K562 (cell line): Measurements from ENCODE around the gene RERE. TPM values are rescaled to one million over a fixed set of nuclear protein-coding genes. Genes with fewer than 3 reads are reported as not detected.

ENCODE experiments used
- ADNP ChIP-seq: fragments of 200-800 bp; sonication (Bioruptor generic); IDR thresholded peaks from 2 replicates; pipeline ENCODE4 v1.6.1; 2016; ENCODE audit warnings: missing genetic modification characterization, missing compliant biosample characterization
- NFIX ChIP-seq: fragments of 250-450 bp; sonication (Bioruptor Pico); IDR thresholded peaks from 2 replicates; pipeline ENCODE4 v1.4.0; 2020; ENCODE audit warnings: low read depth, mild to moderate bottlenecking, moderate library complexity
- PHF20 ChIP-seq: fragments of 450-650 bp; IDR thresholded peaks from 2 replicates; pipeline ENCODE4 v1.6.1; 2018; ENCODE audit not compliant: partially characterized antibody
- SNIP1 ChIP-seq: fragments of 450-650 bp; IDR thresholded peaks from 2 replicates; pipeline ENCODE4 v1.7.1; 2017; ENCODE audit warnings: low read depth, mild to moderate bottlenecking
- SOX6 ChIP-seq: fragments of 450-650 bp; IDR thresholded peaks from 2 replicates; pipeline ENCODE4 v1.6.1; 2014; ENCODE audit warnings: mild to moderate bottlenecking
- SPI1 ChIP-seq: IDR thresholded peaks from 2 replicates; pipeline ENCODE4 v1.6.1; 2011; ENCODE audit warnings: low read depth, low read length, control low read depth, borderline replicate concordance
- TRIM24 ChIP-seq, 2 experiments: fragments of 450-650 bp; IDR thresholded peaks; 2 replicates each; pipeline ENCODE4 v1.6.1; 2016
- ZNF197 ChIP-seq: fragments of 200-800 bp; sonication (Bioruptor generic); IDR thresholded peaks from 2 replicates; pipeline ENCODE4 v1.6.1; 2016; ENCODE audit warnings: low read depth, missing genetic modification characterization, missing compliant biosample characterization
- ZNF347 ChIP-seq: fragments of 450-650 bp; formaldehyde crosslinking; IDR thresholded peaks from 2 replicates; pipeline ENCODE4 v1.4.0; 2020; ENCODE audit warnings: low read depth, mild to moderate bottlenecking, moderate library complexity
- ZNF699 ChIP-seq: fragments of 250-450 bp; sonication (Bioruptor Pico); IDR thresholded peaks from 2 replicates; pipeline ENCODE4 v1.8.0; 2021; ENCODE audit warnings: mild to moderate bottlenecking, moderate library complexity; ENCODE audit not compliant: insufficient replicate concordance
- polyA plus RNA-seq, 8 experiments: library from polyadenylated mRNA; depleted of rRNA in 4 of 8; stranded (reverse) in 5 of 8; unstranded in 3 of 8; fragments of >200 nt; fragmentation: Nextera tagmentation in 2 of 8; fragmentation: Illumina TruSeq in 1 of 8; extraction: Ambion mirVana in 2 of 8; extraction: Trizol in 1 of 8; gene quantifications; 2 replicates each; pipeline versions ENCODE4 v1.2.1 to v1.2.3, GENCODE V29; 2011 to 2014; ENCODE audit warnings: inconsistent platforms in 1 of 8, missing spikeins in 1 of 8
- total RNA-seq, 7 experiments: library from RNA; depleted of rRNA in 6 of 7; stranded (reverse); fragments of >200 nt in 6 of 7; fragmentation: Illumina TruSeq in 2 of 7; extraction: Trizol in 2 of 7; gene quantifications; 2 replicates each; pipeline versions ENCODE4 v1.2.1 to v1.2.3, GENCODE V29; 2011 to 2021; ENCODE audit warnings: low replicate concordance in 1 of 7
- TF ChIP-seq, protein P1 (sequence below), 2 experiments: fragments of 450-650 bp in 1 of 2; sonication (generic) in 1 of 2; formaldehyde crosslinking in 1 of 2; IDR thresholded peaks; 2 replicates each; pipeline versions ENCODE4 v1.7.1 to v1.9.0; 2016 to 2022; ENCODE audit warnings: inconsistent platforms in 1 of 2, mild to moderate bottlenecking in 1 of 2, missing genetic modification reagents in 1 of 2
- TF ChIP-seq, protein P2 (sequence below): fragments of 250-450 bp; sonication (Bioruptor Pico); IDR thresholded peaks from 2 replicates; pipeline ENCODE4 v1.5.0; 2021
- TF ChIP-seq, protein P3 (sequence below), 3 experiments: IDR thresholded peaks in 2 of 3; conservative IDR thresholded peaks in 1 of 3; 2 replicates each; pipeline ENCODE4 v1.5.1; 2011 to 2012; ENCODE audit warnings: low read length in 3 of 3, mild to moderate bottlenecking in 3 of 3, control low read depth in 2 of 3, improper control_type of control experiment in 1 of 3, inconsistent platforms in 1 of 3, low read depth in 1 of 3, mixed read lengths in 1 of 3, moderate library complexity in 1 of 3; ENCODE audit not compliant: insufficient read depth in 2 of 3
- TF ChIP-seq, protein P4 (sequence below): fragments of 200-800 bp; sonication (Bioruptor generic); IDR thresholded peaks from 2 replicates; pipeline ENCODE4 v1.6.1; 2017; ENCODE audit warnings: missing genetic modification characterization, missing compliant biosample characterization

RERE gene
- total and polyA plus RNA-seq, 9 of the 15 experiments (the other 6 are each of a cell fraction or from before 2014, with no cell fraction given): 3.0 to 51.5 (median 13.4) TPM

DNA sequence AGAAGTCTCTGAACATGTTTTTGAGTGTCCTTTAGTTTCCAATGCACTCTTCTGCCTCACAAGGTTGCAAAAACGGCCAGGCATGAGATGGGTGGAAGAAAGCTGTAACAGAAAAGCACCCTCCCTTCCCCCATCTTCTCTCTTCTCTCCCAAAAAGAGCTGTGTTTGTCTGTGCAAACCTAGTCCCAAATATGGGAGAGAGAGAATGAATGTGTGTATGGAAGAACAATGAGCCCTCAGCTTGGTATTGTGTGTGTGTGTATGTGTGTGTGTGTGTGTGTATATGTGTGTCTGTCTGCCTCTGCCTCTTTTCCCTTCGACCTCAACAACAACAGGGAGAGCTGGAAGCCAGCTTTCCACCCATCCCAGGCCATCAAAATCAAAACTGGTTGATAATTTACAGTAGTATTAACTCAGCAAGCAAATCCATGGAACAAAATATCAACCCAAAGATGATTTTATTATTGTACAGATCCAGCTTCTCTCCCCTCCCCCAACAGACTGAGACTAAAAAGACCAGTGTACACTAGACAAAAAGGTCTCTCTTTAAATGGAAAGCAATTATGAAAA, 1.8 kb downstream of the RERE start (continued):
- TF ChIP-seq, protein P1, sequence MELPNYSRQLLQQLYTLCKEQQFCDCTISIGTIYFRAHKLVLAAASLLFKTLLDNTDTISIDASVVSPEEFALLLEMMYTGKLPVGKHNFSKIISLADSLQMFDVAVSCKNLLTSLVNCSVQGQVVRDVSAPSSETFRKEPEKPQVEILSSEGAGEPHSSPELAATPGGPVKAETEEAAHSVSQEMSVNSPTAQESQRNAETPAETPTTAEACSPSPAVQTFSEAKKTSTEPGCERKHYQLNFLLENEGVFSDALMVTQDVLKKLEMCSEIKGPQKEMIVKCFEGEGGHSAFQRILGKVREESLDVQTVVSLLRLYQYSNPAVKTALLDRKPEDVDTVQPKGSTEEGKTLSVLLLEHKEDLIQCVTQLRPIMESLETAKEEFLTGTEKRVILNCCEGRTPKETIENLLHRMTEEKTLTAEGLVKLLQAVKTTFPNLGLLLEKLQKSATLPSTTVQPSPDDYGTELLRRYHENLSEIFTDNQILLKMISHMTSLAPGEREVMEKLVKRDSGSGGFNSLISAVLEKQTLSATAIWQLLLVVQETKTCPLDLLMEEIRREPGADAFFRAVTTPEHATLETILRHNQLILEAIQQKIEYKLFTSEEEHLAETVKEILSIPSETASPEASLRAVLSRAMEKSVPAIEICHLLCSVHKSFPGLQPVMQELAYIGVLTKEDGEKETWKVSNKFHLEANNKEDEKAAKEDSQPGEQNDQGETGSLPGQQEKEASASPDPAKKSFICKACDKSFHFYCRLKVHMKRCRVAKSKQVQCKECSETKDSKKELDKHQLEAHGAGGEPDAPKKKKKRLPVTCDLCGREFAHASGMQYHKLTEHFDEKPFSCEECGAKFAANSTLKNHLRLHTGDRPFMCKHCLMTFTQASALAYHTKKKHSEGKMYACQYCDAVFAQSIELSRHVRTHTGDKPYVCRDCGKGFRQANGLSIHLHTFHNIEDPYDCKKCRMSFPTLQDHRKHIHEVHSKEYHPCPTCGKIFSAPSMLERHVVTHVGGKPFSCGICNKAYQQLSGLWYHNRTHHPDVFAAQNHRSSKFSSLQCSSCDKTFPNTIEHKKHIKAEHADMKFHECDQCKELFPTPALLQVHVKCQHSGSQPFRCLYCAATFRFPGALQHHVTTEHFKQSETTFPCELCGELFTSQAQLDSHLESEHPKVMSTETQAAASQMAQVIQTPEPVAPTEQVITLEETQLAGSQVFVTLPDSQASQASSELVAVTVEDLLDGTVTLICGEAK (IDR thresholded peaks at IDR 0.05): no peak
- TF ChIP-seq, protein P1 (CRISPR knock-in tag; IDR thresholded peaks at IDR 0.05): no peak
- no peak for TF ChIP-seq SPI1
- TF ChIP-seq ZNF347 (CRISPR knock-in tag): no peak
- TF ChIP-seq, protein P2, sequence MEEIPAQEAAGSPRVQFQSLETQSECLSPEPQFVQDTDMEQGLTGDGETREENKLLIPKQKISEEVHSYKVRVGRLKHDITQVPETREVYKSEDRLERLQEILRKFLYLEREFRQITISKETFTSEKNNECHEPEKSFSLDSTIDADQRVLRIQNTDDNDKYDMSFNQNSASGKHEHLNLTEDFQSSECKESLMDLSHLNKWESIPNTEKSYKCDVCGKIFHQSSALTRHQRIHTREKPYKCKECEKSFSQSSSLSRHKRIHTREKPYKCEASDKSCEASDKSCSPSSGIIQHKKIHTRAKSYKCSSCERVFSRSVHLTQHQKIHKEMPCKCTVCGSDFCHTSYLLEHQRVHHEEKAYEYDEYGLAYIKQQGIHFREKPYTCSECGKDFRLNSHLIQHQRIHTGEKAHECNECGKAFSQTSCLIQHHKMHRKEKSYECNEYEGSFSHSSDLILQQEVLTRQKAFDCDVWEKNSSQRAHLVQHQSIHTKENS (CRISPR knock-in tag): no peak
- 0 out of 2 replicates have a peak, but pooled peaks have one; percentile 30 for TF ChIP-seq ADNP (tag)
- TF ChIP-seq TRIM24 (IDR thresholded peaks at IDR 0.05): 0 out of 4 replicates have a peak, but pooled peaks of 1 of the 2 experiments have one; percentile 10
- TF ChIP-seq SOX6: 0 out of 2 replicates have a peak, but pooled peaks have one; percentile 42
- TF ChIP-seq NFIX (CRISPR knock-in tag): no peak
- TF ChIP-seq SNIP1: no peak
- TF ChIP-seq, protein P3, sequence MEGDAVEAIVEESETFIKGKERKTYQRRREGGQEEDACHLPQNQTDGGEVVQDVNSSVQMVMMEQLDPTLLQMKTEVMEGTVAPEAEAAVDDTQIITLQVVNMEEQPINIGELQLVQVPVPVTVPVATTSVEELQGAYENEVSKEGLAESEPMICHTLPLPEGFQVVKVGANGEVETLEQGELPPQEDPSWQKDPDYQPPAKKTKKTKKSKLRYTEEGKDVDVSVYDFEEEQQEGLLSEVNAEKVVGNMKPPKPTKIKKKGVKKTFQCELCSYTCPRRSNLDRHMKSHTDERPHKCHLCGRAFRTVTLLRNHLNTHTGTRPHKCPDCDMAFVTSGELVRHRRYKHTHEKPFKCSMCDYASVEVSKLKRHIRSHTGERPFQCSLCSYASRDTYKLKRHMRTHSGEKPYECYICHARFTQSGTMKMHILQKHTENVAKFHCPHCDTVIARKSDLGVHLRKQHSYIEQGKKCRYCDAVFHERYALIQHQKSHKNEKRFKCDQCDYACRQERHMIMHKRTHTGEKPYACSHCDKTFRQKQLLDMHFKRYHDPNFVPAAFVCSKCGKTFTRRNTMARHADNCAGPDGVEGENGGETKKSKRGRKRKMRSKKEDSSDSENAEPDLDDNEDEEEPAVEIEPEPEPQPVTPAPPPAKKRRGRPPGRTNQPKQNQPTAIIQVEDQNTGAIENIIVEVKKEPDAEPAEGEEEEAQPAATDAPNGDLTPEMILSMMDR (IDR thresholded peaks at IDR 0.05 in 2 of 3, conservative IDR thresholded peaks at IDR 0.05 in 1 of 3; ENCODE audit: insufficient read depth in 2 of 3, low read depth in 1 of 3, low read length in 3 of 3): no peak
- no peak for TF ChIP-seq ZNF197 (CRISPR knock-in tag)
- no peak for TF ChIP-seq ZNF699
- TF ChIP-seq, protein P4, sequence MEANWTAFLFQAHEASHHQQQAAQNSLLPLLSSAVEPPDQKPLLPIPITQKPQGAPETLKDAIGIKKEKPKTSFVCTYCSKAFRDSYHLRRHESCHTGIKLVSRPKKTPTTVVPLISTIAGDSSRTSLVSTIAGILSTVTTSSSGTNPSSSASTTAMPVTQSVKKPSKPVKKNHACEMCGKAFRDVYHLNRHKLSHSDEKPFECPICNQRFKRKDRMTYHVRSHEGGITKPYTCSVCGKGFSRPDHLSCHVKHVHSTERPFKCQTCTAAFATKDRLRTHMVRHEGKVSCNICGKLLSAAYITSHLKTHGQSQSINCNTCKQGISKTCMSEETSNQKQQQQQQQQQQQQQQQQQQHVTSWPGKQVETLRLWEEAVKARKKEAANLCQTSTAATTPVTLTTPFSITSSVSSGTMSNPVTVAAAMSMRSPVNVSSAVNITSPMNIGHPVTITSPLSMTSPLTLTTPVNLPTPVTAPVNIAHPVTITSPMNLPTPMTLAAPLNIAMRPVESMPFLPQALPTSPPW (CRISPR knock-in tag): no peak
- TF ChIP-seq PHF20: no peak
